Gastroesophageal sphincter (tissue), 3 donors: Measurements from ENCODE around the gene KAZN.

Experiments
- POLR2A ChIP-seq, 2 donors: fragments of 450-650 bp; IDR thresholded peaks; one replicate each; pipeline ENCODE4 v1.6.1; 2017; ENCODE audit warnings: antibody characterized with exemption in 2 of 2, mild to moderate bottlenecking in 2 of 2, moderate library complexity in 1 of 2
- POLR2AphosphoS5 ChIP-seq: sonication (generic); formaldehyde crosslinking; IDR thresholded peaks from one replicate; pipeline ENCODE4 v1.6.1; 2017; ENCODE audit warnings: antibody characterized with exemption
- TF ChIP-seq, protein P1 (sequence below), 4 experiments: fragments of 200-600 bp in 2 of 4; fragments of 450-650 bp in 2 of 4; sonication (generic) in 1 of 4; IDR thresholded peaks; one replicate each; pipeline ENCODE4 v1.5.1; 2017 to 2019; ENCODE audit warnings: antibody characterized with exemption in 4 of 4, mild to moderate bottlenecking in 2 of 4, moderate library complexity in 2 of 4

DNA sequence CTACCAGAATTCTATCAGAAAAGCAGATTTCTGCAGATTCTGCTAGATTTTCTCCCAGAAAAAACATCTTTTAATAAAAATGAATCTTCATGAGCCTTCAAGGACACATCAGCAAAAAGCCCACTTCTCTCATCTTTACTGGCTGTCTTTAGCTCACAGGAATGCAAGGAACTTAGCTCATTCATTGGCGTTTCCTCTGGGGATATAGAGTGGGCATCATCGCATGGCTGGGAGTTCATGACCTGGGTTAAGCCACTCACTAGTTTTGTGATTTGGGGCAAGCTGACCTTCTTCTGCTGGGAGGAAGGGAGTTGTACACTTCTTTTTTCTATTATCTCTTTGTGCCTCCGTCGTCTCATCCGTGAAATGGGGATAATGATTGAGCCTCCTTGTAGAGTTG lies 149.7 kb downstream of the KAZN start:
- TF ChIP-seq, protein P1, sequence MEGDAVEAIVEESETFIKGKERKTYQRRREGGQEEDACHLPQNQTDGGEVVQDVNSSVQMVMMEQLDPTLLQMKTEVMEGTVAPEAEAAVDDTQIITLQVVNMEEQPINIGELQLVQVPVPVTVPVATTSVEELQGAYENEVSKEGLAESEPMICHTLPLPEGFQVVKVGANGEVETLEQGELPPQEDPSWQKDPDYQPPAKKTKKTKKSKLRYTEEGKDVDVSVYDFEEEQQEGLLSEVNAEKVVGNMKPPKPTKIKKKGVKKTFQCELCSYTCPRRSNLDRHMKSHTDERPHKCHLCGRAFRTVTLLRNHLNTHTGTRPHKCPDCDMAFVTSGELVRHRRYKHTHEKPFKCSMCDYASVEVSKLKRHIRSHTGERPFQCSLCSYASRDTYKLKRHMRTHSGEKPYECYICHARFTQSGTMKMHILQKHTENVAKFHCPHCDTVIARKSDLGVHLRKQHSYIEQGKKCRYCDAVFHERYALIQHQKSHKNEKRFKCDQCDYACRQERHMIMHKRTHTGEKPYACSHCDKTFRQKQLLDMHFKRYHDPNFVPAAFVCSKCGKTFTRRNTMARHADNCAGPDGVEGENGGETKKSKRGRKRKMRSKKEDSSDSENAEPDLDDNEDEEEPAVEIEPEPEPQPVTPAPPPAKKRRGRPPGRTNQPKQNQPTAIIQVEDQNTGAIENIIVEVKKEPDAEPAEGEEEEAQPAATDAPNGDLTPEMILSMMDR (IDR thresholded peaks at IDR 0.05), result no peak
- TF ChIP-seq POLR2A (IDR thresholded peaks at IDR 0.05), result no peak
- TF ChIP-seq POLR2AphosphoS5, result no peak
